ENCODE measurements around the gene ZNF521. TPM values are rescaled to one million over a fixed set of nuclear protein-coding genes. Genes with fewer than 3 reads are reported as not detected.

The ZNF521 gene
- total RNA-seq, 1 donor from 2014 or later: 48.0 TPM

- Histone ChIP-seq H3K79me2 (ENCODE audit: insufficient read depth, low read length) (no peaks in the 10 kb centered on the region), H3K9me3 (ENCODE audit: insufficient read depth, low read depth, low read length) (no peaks in the 10 kb centered on the region), H3K4me3 (ENCODE audit: insufficient read depth, low read depth, low read length) (no peak overlapping the region), H3K4me1 (ENCODE audit: insufficient read depth, low read length) (no peaks in the 10 kb centered on the region), H3K36me3 (ENCODE audit: insufficient read depth, low read length) (no peaks in the 10 kb centered on the region), H4K20me1 (ENCODE audit: insufficient read depth, low read length) (no peaks in the 10 kb centered on the region), H3K27me3 (ENCODE audit: insufficient read depth, low read length) (peaks cover 3% of the 10 kb centered on the region), H3K27ac (ENCODE audit: low read depth, low read length) (no peak overlapping the region), H3K9ac (ENCODE audit: low read length) (no peak overlapping the region), H2AFZ (ENCODE audit: low read depth, low read length) (no peak overlapping the region), H3K4me2 (ENCODE audit: low read length) (no peak overlapping the region)
- Mint-ChIP-seq H3K27me3 (ENCODE audit: low read depth, unreplicated experiment) (peaks cover 15% of the 10 kb centered on the region), H3K36me3 (ENCODE audit: low read depth, unreplicated experiment) (no peaks in the 10 kb centered on the region), H3K9me3 (ENCODE audit: unreplicated experiment) (no peaks in the 10 kb centered on the region), H3K4me3 (ENCODE audit: unreplicated experiment) (no peak overlapping the region), H3K27ac (ENCODE audit: unreplicated experiment) (no peak overlapping the region), H3K4me1 (ENCODE audit: low read depth, unreplicated experiment) (no peaks in the 10 kb centered on the region)
- DNase-seq (ENCODE audit: low read depth): no peak
- FAIRE-seq: no peak
- TF ChIP-seq EZH2 (IDR thresholded peaks at IDR 0.05; ENCODE audit: insufficient read depth, low read length): no peak
- TF ChIP-seq, protein P1, sequence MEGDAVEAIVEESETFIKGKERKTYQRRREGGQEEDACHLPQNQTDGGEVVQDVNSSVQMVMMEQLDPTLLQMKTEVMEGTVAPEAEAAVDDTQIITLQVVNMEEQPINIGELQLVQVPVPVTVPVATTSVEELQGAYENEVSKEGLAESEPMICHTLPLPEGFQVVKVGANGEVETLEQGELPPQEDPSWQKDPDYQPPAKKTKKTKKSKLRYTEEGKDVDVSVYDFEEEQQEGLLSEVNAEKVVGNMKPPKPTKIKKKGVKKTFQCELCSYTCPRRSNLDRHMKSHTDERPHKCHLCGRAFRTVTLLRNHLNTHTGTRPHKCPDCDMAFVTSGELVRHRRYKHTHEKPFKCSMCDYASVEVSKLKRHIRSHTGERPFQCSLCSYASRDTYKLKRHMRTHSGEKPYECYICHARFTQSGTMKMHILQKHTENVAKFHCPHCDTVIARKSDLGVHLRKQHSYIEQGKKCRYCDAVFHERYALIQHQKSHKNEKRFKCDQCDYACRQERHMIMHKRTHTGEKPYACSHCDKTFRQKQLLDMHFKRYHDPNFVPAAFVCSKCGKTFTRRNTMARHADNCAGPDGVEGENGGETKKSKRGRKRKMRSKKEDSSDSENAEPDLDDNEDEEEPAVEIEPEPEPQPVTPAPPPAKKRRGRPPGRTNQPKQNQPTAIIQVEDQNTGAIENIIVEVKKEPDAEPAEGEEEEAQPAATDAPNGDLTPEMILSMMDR (IDR thresholded peaks at IDR 0.05; ENCODE audit: insufficient read depth, low read depth, low read length): no peak
Observed at GRCh38 chr18:25029802-25030201, 322.2 kb downstream of the ZNF521 start.

DNA sequence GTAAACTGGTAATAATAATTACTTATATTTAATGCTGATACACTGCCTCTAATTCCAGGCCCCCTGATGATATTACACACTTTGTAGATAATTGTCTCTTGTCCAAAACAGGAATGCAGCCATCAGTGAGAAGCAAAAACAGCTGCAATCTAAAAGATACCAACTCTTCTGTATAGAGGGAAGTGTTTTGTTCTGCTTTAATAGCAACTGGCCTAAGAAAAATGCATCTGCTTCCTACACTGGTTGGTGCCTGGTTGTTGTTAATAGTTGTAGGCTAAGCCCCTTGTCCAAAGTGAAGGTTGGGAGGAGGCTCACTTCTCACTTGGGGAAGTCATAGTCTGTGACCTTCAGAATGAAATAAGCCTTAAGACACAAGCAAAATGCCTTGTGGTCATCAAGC, 332.0 kb downstream of the ZNF521 start:
- Mint-ChIP-seq H3K36me3 (ENCODE audit: low read depth, unreplicated experiment) (no peaks in the 10 kb centered on the region), H3K9me3 (ENCODE audit: unreplicated experiment) (peaks cover 5% of the 10 kb centered on the region), H3K4me3 (ENCODE audit: unreplicated experiment) (no peak overlapping the region), H3K4me1 (ENCODE audit: low read depth, unreplicated experiment) (no peaks in the 10 kb centered on the region), H3K27me3 (ENCODE audit: low read depth, unreplicated experiment) (no peaks in the 10 kb centered on the region), H3K27ac (ENCODE audit: unreplicated experiment) (no peak overlapping the region)
- Histone ChIP-seq H3K79me2 (ENCODE audit: insufficient read depth, low read length) (no peaks in the 10 kb centered on the region), H4K20me1 (ENCODE audit: insufficient read depth, low read length) (no peaks in the 10 kb centered on the region), H3K27ac (ENCODE audit: low read depth, low read length) (no peak overlapping the region), H2AFZ (ENCODE audit: low read depth, low read length) (no peak overlapping the region), H3K4me3 (ENCODE audit: insufficient read depth, low read depth, low read length) (no peak overlapping the region), H3K9me3 (ENCODE audit: insufficient read depth, low read depth, low read length) (no peaks in the 10 kb centered on the region), H3K36me3 (ENCODE audit: insufficient read depth, low read length) (no peaks in the 10 kb centered on the region), H3K4me1 (ENCODE audit: insufficient read depth, low read length) (no peaks in the 10 kb centered on the region), H3K9ac (ENCODE audit: low read length) (no peak overlapping the region), H3K4me2 (ENCODE audit: low read length) (no peak overlapping the region), H3K27me3 (ENCODE audit: insufficient read depth, low read length) (no peaks in the 10 kb centered on the region)
- FAIRE-seq (no peak), DNase-seq (ENCODE audit: low read depth) (no peak)
- no peak for TF ChIP-seq EZH2 (IDR thresholded peaks at IDR 0.05; ENCODE audit: insufficient read depth, low read length)
- TF ChIP-seq, protein P1 (IDR thresholded peaks at IDR 0.05; ENCODE audit: insufficient read depth, low read depth, low read length): no peak

DNA sequence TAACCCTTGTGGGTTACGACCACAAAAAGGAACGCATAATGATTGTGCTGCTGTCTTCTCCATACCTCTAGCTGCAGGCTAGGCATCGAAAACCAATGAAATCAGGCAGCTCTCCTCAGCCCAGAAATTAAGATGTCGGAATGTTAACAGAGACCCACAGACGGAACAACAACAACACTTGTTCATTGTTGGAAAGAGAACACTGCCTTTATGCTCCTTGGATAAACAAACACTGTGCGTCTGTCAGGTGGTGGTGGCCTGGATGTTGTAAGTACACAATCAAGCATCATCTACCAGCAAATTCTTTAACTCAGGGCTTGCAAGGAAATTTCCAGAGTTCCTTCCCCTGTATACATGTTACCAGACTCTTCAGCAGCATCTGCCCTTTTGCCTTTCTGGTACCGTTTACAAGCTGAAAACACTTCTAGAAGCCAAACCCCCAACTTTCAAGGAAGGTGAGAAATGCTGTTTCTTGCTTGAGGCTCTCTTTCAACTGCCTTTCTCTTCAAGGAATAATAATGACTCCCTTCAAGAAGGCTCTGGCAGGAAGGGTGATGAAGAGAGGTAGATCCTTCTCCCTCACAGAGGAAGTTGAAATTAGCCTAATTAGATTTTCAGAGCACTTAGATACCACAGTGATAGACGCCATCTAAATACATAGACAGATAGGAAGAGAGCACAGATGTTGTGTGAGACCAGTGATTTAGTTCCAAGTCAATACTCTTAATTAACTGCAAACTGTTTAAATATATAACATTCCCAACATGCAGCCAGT, 332.7 kb downstream of the ZNF521 start:
- no peaks in the 10 kb centered on the region for H3K36me3 Mint-ChIP-seq (ENCODE audit: low read depth, unreplicated experiment)
- no peak for FAIRE-seq
- no peak for DNase-seq (ENCODE audit: low read depth)
- Histone ChIP-seq H3K4me3 (ENCODE audit: insufficient read depth, low read depth, low read length) (no peak overlapping the region), H3K9ac (ENCODE audit: low read length) (no peak overlapping the region), H3K4me1 (ENCODE audit: insufficient read depth, low read length) (no peaks in the 10 kb centered on the region), H3K36me3 (ENCODE audit: insufficient read depth, low read length) (no peaks in the 10 kb centered on the region), H3K27ac (ENCODE audit: low read depth, low read length) (no peak overlapping the region), H3K9me3 (ENCODE audit: insufficient read depth, low read depth, low read length) (no peaks in the 10 kb centered on the region), H3K79me2 (ENCODE audit: insufficient read depth, low read length) (no peaks in the 10 kb centered on the region), H3K4me2 (ENCODE audit: low read length) (no peak overlapping the region), H3K27me3 (ENCODE audit: insufficient read depth, low read length) (no peaks in the 10 kb centered on the region), H2AFZ (ENCODE audit: low read depth, low read length) (no peak overlapping the region), H4K20me1 (ENCODE audit: insufficient read depth, low read length) (no peaks in the 10 kb centered on the region)
- no peaks in the 10 kb centered on the region for H3K27me3 Mint-ChIP-seq (ENCODE audit: low read depth, unreplicated experiment)
- TF ChIP-seq, protein P1 (IDR thresholded peaks at IDR 0.05; ENCODE audit: insufficient read depth, low read depth, low read length): no peak
- TF ChIP-seq EZH2 (IDR thresholded peaks at IDR 0.05; ENCODE audit: insufficient read depth, low read length): no peak
- peaks cover 5% of the 10 kb centered on the region for H3K9me3 Mint-ChIP-seq (ENCODE audit: unreplicated experiment)
- H3K27ac Mint-ChIP-seq (ENCODE audit: unreplicated experiment): no peak overlapping the region
- no peak overlapping the region for H3K4me3 Mint-ChIP-seq (ENCODE audit: unreplicated experiment)
- H3K4me1 Mint-ChIP-seq (ENCODE audit: low read depth, unreplicated experiment): no peaks in the 10 kb centered on the region
